M059J (cell line): Measurements from ENCODE around the gene SERPINA7. TPM values are rescaled to one million over a fixed set of nuclear protein-coding genes. Genes with fewer than 3 reads are reported as not detected.

Source experiments
- total RNA-seq: library from RNA; depleted of rRNA; stranded (reverse); fragments of >200 nt; shearing (Covaris generic); gene quantifications from 2 replicates; pipeline ENCODE4 v1.2.3, GENCODE V29; 2014; rRNA removed

SERPINA7 gene
- total RNA-seq, 1 experiment from 2014 or later: not detected

Other genes with a start within 250 kb of the SERPINA7 start
- gene NRK, start 216.2 kb downstream of the SERPINA7 start, total RNA-seq: not detected in 2 replicates
- gene PWWP3B, start 129.6 kb upstream of the SERPINA7 start, total RNA-seq: not detected in 2 replicates